A549 (cell line): ENCODE measurements around the gene MRPL11. TPM values are rescaled to one million over a fixed set of nuclear protein-coding genes. Genes with fewer than 3 reads are reported as not detected.

Experiments
- ATAC-seq, 2 experiments: fragments of 200-7000 bp in 1 of 2; fragments of >200 bp in 1 of 2; cut with Nextera tagmentation in 1 of 2; cut with Tn5 transposase in 1 of 2; 3 replicates each; pipeline versions ENCODE4 v1.8.0 to v1.9.1; 2018 to 2020; ENCODE audit warnings: mild to moderate bottlenecking in 1 of 2, moderate library complexity in 1 of 2
- CTCF ChIA-PET: fragments of 300-600 bp; sonication (Branson Sonifier 250); formaldehyde crosslinking; extraction: SDS; loops from one replicate; lab custom pipeline; 2021; ENCODE audit warnings: antibody characterized with exemption, inconsistent platforms; lab: Yijun Ruan, JAX
- POLR2A ChIA-PET: fragments of 350-600 bp; formaldehyde crosslinking; extraction: SDS; loops from one replicate; lab custom pipeline; 2021; ENCODE audit warnings: antibody characterized with exemption, inconsistent platforms; lab: Yijun Ruan, JAX
- DNase-seq, 2 experiments: peaks; one replicate each; pipeline versions ENCODE4 v3.0.0 to v3.0.0-alpha.2; 2011 to 2016; ENCODE audit warnings: low read depth in 1 of 2, low spot score in 1 of 2
- FAIRE-seq: peaks from 2 replicates; lab custom pipeline; 2011; peaks lifted over from hg19 to GRCh38; lab: Jason Lieb, UNC
- H3K27ac ChIP-seq, 2 experiments: fragments of >200 bp; sonication (Bioruptor Twin); formaldehyde crosslinking; 3 replicates each; pipeline ENCODE4 v1.5.1; 2016 to 2017
- H3K4me1 ChIP-seq: fragments of >200 bp; sonication (Bioruptor Twin); formaldehyde crosslinking; 3 replicates; pipeline ENCODE4 v1.6.1; 2016
- H3K4me2 ChIP-seq: fragments of >200 bp; sonication (Bioruptor Twin); formaldehyde crosslinking; 3 replicates; pipeline ENCODE4 v1.6.1; 2016
- H3K4me3 ChIP-seq: fragments of >200 bp; sonication (Bioruptor Twin); formaldehyde crosslinking; 3 replicates; pipeline ENCODE4 v1.5.1; 2016
- H3K9me3 ChIP-seq: fragments of >200 bp; sonication (Bioruptor Twin); formaldehyde crosslinking; 3 replicates; pipeline ENCODE4 v1.6.1; 2016
- CEBPB ChIP-seq, 2 experiments: fragments of >200 bp in 1 of 2; sonication (Bioruptor Twin) in 1 of 2; formaldehyde crosslinking in 1 of 2; IDR thresholded peaks; 2 replicates each; pipeline ENCODE4 v1.6.1; 2012 to 2016
- CHD4 ChIP-seq: fragments of 200-600 bp; sonication (generic); IDR thresholded peaks from 2 replicates; pipeline ENCODE4 v1.6.1; 2016; ENCODE audit warnings: antibody characterized with exemption, mild to moderate bottlenecking, borderline replicate concordance
- EHMT2 ChIP-seq: fragments of 200-600 bp; sonication (generic); IDR thresholded peaks from 2 replicates; pipeline ENCODE4 v1.6.1; 2016; ENCODE audit warnings: antibody characterized with exemption, low read depth, mild to moderate bottlenecking, moderate library complexity
- EP300 ChIP-seq, 2 experiments: fragments of >200 bp; sonication (Bioruptor Twin); formaldehyde crosslinking; IDR thresholded peaks; 2 replicates in 1 of 2; 3 replicates in 1 of 2; pipeline ENCODE4 v1.6.1; 2016 to 2017
- GATA3 ChIP-seq: IDR thresholded peaks from 2 replicates; pipeline ENCODE4 v1.6.1; 2012; ENCODE audit warnings: borderline replicate concordance
- HEYL ChIP-seq: fragments of 250-450 bp; sonication (Bioruptor Pico); IDR thresholded peaks from 2 replicates; pipeline ENCODE4 v1.8.0; 2021; ENCODE audit warnings: mild to moderate bottlenecking, moderate library complexity
- MAZ ChIP-seq: fragments of 150-350 bp; IDR thresholded peaks from 2 replicates; pipeline ENCODE4 v1.6.1; 2014; ENCODE audit warnings: antibody characterized with exemption, low read depth, low read length, borderline replicate concordance
- NFE2L2 ChIP-seq: fragments of 150-350 bp; conservative IDR thresholded peaks from 2 replicates; pipeline ENCODE4 v1.6.1; 2014; ENCODE audit warnings: low read length
- PHF8 ChIP-seq: fragments of 200-600 bp; sonication (generic); IDR thresholded peaks from 2 replicates; pipeline ENCODE4 v1.6.1; 2016; ENCODE audit warnings: low read depth, mild to moderate bottlenecking, antibody characterized with exemption, moderate library complexity, borderline replicate concordance
- POLR2A ChIP-seq: IDR thresholded peaks from 2 replicates; pipeline ENCODE4 v1.6.1; 2012; ENCODE audit warnings: mild to moderate bottlenecking, low read length
- RAD21 ChIP-seq, 2 experiments: fragments of >200 bp in 1 of 2; sonication (Bioruptor Twin) in 1 of 2; formaldehyde crosslinking in 1 of 2; IDR thresholded peaks in 1 of 2; conservative IDR thresholded peaks in 1 of 2; 2 replicates in 1 of 2; 3 replicates in 1 of 2; pipeline ENCODE4 v1.6.1; 2012 to 2018; ENCODE audit warnings: inconsistent platforms in 1 of 2
- SMC3 ChIP-seq: fragments of >200 bp; sonication (Bioruptor Twin); formaldehyde crosslinking; IDR thresholded peaks from 3 replicates; pipeline ENCODE4 v1.6.1; 2018; ENCODE audit warnings: inconsistent platforms
- SREBF2 ChIP-seq: fragments of 450-650 bp; IDR thresholded peaks from 2 replicates; pipeline ENCODE4 v1.6.1; 2014; ENCODE audit warnings: mild to moderate bottlenecking, moderate library complexity
- TFCP2L1 ChIP-seq: fragments of 250-450 bp; sonication (Bioruptor Pico); IDR thresholded peaks from 2 replicates; pipeline ENCODE4 v1.5.0; 2021; ENCODE audit warnings: mild to moderate bottlenecking
- ZC3H11A ChIP-seq: fragments of 450-650 bp; IDR thresholded peaks from 2 replicates; pipeline ENCODE4 v1.6.1; 2014; ENCODE audit warnings: antibody characterized with exemption, mild to moderate bottlenecking
- WGBS: methylation state at CpG from one replicate; pipeline ENCODE4 v1.1.6; 2017; ENCODE audit errors: missing lambda C conversion rate; 5-methylcytosine and 5-hydroxymethylcytosine counted together
- polyA plus RNA-seq, 4 experiments: library from polyadenylated mRNA; depleted of rRNA in 3 of 4; stranded (reverse); fragments of >200 nt; fragmentation: RNase III in 1 of 4; extraction: RNeasy Plus Mini Kit Qiagen cat#74134 plus additional on column Dnase treatment in 1 of 4; gene quantifications; 2 replicates in 3 of 4; 3 replicates in 1 of 4; pipeline ENCODE4 v1.2.3, GENCODE V29; 2011 to 2017
- TF ChIP-seq, protein P1 (sequence below): fragments of >200 bp; sonication (Bioruptor Twin); formaldehyde crosslinking; IDR thresholded peaks from 3 replicates; pipeline ENCODE4 v1.6.1; 2016
- TF ChIP-seq, protein P2 (sequence below): IDR thresholded peaks from 2 replicates; pipeline ENCODE4 v1.6.1; 2012; ENCODE audit warnings: low read depth, borderline replicate concordance
- TF ChIP-seq, protein P3 (sequence below): fragments of 250-450 bp; sonication (Bioruptor Pico); IDR thresholded peaks from 2 replicates; pipeline ENCODE4 v1.5.0; 2021; ENCODE audit warnings: mild to moderate bottlenecking, moderate library complexity, borderline replicate concordance
- TF ChIP-seq, protein P4 (sequence below): fragments of 450-650 bp; IDR thresholded peaks from 2 replicates; pipeline ENCODE4 v1.6.1; 2014; ENCODE audit warnings: antibody characterized with exemption
- TF ChIP-seq, protein P5 (sequence below): fragments of >200 bp; sonication (Bioruptor Twin); formaldehyde crosslinking; IDR thresholded peaks from 2 replicates; pipeline ENCODE4 v1.6.1; 2016
- TF ChIP-seq, protein P6 (sequence below): fragments of 200-600 bp; sonication (generic); IDR thresholded peaks from 2 replicates; pipeline ENCODE4 v1.6.1; 2016; ENCODE audit warnings: antibody characterized with exemption, mild to moderate bottlenecking, moderate library complexity
- TF ChIP-seq, protein P7 (sequence below): fragments of 150-350 bp; IDR thresholded peaks from 2 replicates; pipeline ENCODE4 v1.6.1; 2014; ENCODE audit warnings: low read depth, mild to moderate bottlenecking, low read length

The MRPL11 gene
- polyA plus RNA-seq, 2 of the 4 experiments (the other 2 are of a cell fraction) = 62.9 to 73.8 TPM

DNA sequence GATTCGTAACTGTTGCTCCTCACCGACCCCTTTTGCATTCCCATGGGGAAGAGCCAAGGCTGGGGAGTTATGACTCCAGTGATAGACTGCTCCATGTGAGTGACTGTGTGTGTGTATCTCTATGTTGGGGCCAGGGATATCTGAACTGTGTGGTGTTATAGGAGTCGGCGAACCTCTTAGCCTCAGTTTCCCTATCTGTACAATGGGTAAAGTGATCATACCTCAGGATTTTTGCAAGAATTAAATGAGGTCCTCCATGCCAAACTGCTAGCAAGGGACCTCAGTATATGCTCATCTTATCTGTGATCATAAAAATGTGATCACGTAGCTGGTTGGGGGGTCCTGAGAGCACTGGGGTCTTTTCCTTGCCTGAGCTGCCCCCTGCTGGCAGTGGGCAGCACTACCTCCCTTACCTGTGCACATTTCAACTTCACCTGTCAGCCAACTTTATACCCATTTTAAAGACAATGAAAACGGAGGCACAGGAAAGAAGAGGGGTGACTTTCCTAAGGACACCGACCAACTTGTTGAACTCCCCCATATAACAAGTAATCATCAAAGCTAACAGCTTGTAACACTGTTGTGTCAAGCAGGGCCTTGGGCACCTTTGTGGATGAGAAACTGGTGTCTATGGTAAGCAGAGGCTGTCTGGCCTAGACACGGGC, 40.2 kb upstream of the MRPL11 start (continued):
- no peak for TF ChIP-seq EHMT2
- no peak for TF ChIP-seq MAZ
- TF ChIP-seq EP300 (IDR thresholded peaks at IDR 0.05) = no peak
- peak; percentile 62 to 64 for TF ChIP-seq RAD21 (conservative IDR thresholded peaks at IDR 0.05 in 1 of 2, IDR thresholded peaks at IDR 0.05 in 1 of 2)
- no peak for TF ChIP-seq NFE2L2
- TF ChIP-seq CEBPB (IDR thresholded peaks at IDR 0.05) = no peak
- no peak for TF ChIP-seq CHD4
- TF ChIP-seq, protein P1, sequence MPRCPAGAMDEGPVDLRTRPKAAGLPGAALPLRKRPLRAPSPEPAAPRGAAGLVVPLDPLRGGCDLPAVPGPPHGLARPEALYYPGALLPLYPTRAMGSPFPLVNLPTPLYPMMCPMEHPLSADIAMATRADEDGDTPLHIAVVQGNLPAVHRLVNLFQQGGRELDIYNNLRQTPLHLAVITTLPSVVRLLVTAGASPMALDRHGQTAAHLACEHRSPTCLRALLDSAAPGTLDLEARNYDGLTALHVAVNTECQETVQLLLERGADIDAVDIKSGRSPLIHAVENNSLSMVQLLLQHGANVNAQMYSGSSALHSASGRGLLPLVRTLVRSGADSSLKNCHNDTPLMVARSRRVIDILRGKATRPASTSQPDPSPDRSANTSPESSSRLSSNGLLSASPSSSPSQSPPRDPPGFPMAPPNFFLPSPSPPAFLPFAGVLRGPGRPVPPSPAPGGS = no peak
- TF ChIP-seq, protein P2, sequence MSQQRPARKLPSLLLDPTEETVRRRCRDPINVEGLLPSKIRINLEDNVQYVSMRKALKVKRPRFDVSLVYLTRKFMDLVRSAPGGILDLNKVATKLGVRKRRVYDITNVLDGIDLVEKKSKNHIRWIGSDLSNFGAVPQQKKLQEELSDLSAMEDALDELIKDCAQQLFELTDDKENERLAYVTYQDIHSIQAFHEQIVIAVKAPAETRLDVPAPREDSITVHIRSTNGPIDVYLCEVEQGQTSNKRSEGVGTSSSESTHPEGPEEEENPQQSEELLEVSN = no peak
- TF ChIP-seq GATA3 = 0 out of 2 replicates have a peak, but pooled peaks have one; percentile 6
- TF ChIP-seq TFCP2L1 = no peak
- TF ChIP-seq, protein P3, sequence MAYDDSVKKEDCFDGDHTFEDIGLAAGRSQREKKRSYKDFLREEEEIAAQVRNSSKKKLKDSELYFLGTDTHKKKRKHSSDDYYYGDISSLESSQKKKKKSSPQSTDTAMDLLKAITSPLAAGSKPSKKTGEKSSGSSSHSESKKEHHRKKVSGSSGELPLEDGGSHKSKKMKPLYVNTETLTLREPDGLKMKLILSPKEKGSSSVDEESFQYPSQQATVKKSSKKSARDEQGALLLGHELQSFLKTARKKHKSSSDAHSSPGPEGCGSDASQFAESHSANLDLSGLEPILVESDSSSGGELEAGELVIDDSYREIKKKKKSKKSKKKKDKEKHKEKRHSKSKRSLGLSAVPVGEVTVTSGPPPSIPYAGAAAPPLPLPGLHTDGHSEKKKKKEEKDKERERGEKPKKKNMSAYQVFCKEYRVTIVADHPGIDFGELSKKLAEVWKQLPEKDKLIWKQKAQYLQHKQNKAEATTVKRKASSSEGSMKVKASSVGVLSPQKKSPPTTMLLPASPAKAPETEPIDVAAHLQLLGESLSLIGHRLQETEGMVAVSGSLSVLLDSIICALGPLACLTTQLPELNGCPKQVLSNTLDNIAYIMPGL (CRISPR knock-in tag) = no peak
- no peak for TF ChIP-seq SREBF2
- peak; percentile 47 for TF ChIP-seq SMC3
- TF ChIP-seq, protein P4, sequence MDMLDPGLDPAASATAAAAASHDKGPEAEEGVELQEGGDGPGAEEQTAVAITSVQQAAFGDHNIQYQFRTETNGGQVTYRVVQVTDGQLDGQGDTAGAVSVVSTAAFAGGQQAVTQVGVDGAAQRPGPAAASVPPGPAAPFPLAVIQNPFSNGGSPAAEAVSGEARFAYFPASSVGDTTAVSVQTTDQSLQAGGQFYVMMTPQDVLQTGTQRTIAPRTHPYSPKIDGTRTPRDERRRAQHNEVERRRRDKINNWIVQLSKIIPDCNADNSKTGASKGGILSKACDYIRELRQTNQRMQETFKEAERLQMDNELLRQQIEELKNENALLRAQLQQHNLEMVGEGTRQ = no peak
- TF ChIP-seq POLR2A = no peak
- TF ChIP-seq HEYL (CRISPR knock-in tag) = no peak
- no peak for TF ChIP-seq PHF8
- no peak for TF ChIP-seq ZC3H11A
- TF ChIP-seq, all 56 proteins: peak for 6

DNA sequence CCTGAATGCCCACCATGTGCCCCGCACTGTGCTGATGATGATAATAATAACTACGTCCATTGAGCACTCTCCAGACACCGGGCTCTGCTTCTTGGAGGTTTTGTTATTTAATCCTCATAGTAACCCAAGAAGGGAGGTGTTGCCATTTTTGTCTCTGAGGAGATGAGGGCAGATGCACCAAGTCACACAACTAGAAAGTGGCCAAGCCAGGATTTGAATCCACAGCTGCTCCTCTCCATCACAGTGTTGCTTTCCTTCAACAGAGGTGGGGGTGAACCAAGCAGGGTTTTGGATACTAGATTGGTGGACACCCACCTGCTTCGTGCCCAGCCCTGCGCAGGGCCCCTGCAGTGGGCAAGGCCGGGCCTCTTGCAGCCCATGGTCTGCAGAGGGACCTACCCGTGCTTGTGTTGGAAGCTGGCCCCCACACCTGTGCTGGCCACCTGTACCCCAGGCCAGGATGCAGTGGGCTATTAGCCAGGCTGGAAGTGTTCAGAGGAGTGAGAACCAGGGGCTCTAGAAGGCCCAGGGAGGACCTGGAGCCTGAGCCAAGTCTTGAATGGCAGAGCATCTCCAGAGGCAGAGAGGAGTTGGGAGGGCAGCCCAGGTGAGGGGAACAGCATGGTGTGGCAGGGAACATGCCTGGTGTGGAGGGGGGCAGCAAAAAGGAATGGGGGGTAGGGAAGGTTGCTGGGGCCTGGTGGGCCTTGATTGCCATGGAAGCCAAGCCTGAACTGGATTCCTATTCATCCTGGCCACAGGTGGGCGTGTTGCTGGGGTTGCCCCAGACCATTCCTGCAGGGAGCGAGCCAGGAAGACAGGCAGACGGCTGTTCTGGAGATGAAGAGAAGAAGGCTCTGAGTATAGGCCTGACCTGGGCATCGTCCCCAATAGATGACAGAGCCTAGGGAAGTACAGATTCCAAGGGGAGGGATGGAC, 38.9 kb upstream of the MRPL11 start:
- WGBS = 87% methylated on average over 7 of the region's 11 CpGs
- POLR2A ChIA-PET = interaction anchor here (0.6 kb wide), 1 partner anchor 26 kb away, joined by 3 read pairs; no protein-coding TSS in a partner anchor
- no peak overlapping the region for H3K27ac ChIP-seq
- CTCF ChIA-PET = interaction anchor here (1.2 to 5.9 kb wide), 9 partner anchors 8 to 92 kb away, joined by 3 to 46 read pairs (median 8); no protein-coding TSS in a partner anchor
- TF ChIP-seq MAZ (no peak), PHF8 (no peak)
- TF ChIP-seq, protein P5, sequence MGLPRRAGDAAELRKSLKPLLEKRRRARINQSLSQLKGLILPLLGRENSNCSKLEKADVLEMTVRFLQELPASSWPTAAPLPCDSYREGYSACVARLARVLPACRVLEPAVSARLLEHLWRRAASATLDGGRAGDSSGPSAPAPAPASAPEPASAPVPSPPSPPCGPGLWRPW = no peak
- TF ChIP-seq, protein P6, sequence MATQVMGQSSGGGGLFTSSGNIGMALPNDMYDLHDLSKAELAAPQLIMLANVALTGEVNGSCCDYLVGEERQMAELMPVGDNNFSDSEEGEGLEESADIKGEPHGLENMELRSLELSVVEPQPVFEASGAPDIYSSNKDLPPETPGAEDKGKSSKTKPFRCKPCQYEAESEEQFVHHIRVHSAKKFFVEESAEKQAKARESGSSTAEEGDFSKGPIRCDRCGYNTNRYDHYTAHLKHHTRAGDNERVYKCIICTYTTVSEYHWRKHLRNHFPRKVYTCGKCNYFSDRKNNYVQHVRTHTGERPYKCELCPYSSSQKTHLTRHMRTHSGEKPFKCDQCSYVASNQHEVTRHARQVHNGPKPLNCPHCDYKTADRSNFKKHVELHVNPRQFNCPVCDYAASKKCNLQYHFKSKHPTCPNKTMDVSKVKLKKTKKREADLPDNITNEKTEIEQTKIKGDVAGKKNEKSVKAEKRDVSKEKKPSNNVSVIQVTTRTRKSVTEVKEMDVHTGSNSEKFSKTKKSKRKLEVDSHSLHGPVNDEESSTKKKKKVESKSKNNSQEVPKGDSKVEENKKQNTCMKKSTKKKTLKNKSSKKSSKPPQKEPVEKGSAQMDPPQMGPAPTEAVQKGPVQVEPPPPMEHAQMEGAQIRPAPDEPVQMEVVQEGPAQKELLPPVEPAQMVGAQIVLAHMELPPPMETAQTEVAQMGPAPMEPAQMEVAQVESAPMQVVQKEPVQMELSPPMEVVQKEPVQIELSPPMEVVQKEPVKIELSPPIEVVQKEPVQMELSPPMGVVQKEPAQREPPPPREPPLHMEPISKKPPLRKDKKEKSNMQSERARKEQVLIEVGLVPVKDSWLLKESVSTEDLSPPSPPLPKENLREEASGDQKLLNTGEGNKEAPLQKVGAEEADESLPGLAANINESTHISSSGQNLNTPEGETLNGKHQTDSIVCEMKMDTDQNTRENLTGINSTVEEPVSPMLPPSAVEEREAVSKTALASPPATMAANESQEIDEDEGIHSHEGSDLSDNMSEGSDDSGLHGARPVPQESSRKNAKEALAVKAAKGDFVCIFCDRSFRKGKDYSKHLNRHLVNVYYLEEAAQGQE = no peak
- TF ChIP-seq, protein P7, sequence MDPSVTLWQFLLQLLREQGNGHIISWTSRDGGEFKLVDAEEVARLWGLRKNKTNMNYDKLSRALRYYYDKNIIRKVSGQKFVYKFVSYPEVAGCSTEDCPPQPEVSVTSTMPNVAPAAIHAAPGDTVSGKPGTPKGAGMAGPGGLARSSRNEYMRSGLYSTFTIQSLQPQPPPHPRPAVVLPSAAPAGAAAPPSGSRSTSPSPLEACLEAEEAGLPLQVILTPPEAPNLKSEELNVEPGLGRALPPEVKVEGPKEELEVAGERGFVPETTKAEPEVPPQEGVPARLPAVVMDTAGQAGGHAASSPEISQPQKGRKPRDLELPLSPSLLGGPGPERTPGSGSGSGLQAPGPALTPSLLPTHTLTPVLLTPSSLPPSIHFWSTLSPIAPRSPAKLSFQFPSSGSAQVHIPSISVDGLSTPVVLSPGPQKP = no peak
- H3K4me1 ChIP-seq = peaks cover 6% of the 10 kb centered on the region; the same call in 1 of the 3 replicates
- no peaks in the 10 kb centered on the region for H3K9me3 ChIP-seq
- FAIRE-seq = no peak
- DNase-seq = no peak
- H3K4me3 ChIP-seq = no peak overlapping the region
- no peak for ATAC-seq
- H3K4me2 ChIP-seq = no peak overlapping the region
